ENCODE measurements around the gene LRRTM4. TPM values are rescaled to one million over a fixed set of nuclear protein-coding genes. Genes with fewer than 3 reads are reported as not detected.
"Not testable (repeated sequence)": the region's sequence is repeated elsewhere in the genome, so short reads cannot be mapped to it uniquely, and the experiment has no call there.

The LRRTM4 gene
- total RNA-seq, 1 experiment from 2014 or later = 2.6 TPM

DNA sequence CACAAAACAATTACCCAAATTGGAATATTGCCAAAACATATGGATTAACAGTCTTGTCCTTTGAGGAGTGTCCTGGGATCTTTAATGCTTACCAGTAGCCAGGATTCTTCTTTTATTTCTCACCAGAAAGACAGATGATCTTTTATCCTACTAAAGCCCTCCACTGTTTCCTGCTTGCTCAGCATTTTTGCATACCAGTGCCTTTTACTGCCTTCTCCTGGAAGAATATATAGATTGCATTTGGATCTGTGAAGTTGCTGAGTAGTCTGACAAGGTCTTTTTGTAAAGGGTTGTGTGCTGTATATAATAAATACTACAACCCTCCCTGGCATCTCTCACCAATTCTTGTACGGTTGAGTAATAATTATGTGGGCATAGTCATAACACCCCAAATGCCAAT is 652.2 kb downstream of the LRRTM4 start:
- in situ Hi-C loops (cut with HindIII; ENCODE audit: low pct_unique_long_range_greater_than_20kb, low sequenced_read_pairs) = no loop called here
- no peak for DNase-seq (ENCODE audit: low read depth)

DNA sequence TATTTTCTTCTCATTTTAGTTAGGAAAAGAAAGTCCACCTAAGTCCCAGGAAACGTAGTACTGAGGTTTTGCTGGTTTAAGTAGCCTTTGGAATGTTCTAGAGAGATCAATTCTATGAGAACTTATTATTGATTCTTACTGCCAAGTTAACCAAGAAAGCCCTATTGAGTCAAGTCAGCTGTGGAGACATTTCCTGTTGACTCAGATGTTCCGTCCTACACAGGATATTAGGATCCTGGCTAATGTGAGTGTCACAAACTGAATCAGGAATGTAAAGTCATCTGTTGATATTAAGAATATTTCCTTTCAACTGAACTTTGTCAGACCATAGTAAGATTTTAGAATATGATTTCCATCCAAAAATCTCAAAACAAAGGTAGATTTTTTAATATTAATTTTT is 654.3 kb downstream of the LRRTM4 start:
- DNase-seq (ENCODE audit: low read depth) = no peak
- in situ Hi-C loops (cut with HindIII; ENCODE audit: low pct_unique_long_range_greater_than_20kb, low sequenced_read_pairs) = no loop called here

GRCh38 chr2:76866464-76866863 is 655.7 kb downstream of the LRRTM4 start:
- DNase-seq (ENCODE audit: low read depth) = no peak
- in situ Hi-C loops (cut with HindIII; ENCODE audit: low pct_unique_long_range_greater_than_20kb, low sequenced_read_pairs) = no loop called here

GRCh38 chr2:76862901-76863300 is 659.3 kb downstream of the LRRTM4 start:
- no peak for DNase-seq (ENCODE audit: low read depth)
- in situ Hi-C loops (cut with HindIII; ENCODE audit: low pct_unique_long_range_greater_than_20kb, low sequenced_read_pairs) = no loop called here

GRCh38 chr2:76861708-76862107 is 660.5 kb downstream of the LRRTM4 start:
- DNase-seq (ENCODE audit: low read depth) = no peak

GRCh38 chr2:76851000-76851399 is 671.2 kb downstream of the LRRTM4 start:
- in situ Hi-C loops (cut with HindIII; ENCODE audit: low pct_unique_long_range_greater_than_20kb, low sequenced_read_pairs) = no loop called here
- no peak for DNase-seq (ENCODE audit: low read depth)

More at GRCh38 chr2:76861708-76862107, 660.5 kb downstream of the LRRTM4 start:
- in situ Hi-C loops (cut with HindIII; ENCODE audit: low pct_unique_long_range_greater_than_20kb, low sequenced_read_pairs) = no loop called here

DNA sequence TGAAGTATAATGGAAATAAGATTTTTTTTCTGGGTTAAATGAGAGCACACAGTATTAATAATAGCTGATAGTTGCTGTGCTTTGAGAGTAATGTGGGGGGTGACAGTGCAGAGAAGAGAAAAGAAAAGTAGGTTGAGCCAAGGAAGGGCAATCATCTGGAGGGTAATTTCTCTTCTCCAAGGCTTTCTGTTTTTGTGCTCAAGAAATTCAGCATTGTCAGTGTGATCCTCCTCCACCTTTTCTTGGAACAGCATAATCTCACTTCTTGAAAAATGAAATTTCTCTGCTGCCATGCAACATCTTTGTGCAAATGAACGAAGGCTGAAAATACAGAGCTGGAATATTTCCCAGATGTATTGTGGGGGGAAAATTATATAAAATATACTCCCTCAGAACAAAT is 673.1 kb downstream of the LRRTM4 start:
- no peak for DNase-seq (ENCODE audit: low read depth)
- in situ Hi-C loops (cut with HindIII; ENCODE audit: low pct_unique_long_range_greater_than_20kb, low sequenced_read_pairs) = no loop called here

DNA sequence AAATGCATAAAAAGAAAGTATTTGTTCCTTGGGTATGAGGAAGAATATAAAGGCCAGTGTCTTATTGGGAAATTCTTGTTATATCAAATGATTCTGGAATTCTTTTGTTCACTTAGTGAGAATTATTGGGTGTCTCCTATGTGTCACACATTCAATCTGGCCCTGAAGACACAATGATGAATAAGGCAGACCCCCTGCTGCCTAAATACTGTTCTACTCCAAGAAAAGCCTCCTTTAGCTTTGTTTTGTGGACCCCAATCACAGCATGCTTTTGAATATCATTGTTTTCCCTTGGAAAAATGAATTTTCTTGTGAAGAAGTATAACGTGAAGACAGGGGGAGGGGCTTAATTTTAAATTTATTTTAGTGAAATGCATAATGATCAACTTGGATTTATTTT is 682.4 kb downstream of the LRRTM4 start:
- in situ Hi-C loops (cut with HindIII; ENCODE audit: low pct_unique_long_range_greater_than_20kb, low sequenced_read_pairs) = no loop called here
- no peak for DNase-seq (ENCODE audit: low read depth)

DNA sequence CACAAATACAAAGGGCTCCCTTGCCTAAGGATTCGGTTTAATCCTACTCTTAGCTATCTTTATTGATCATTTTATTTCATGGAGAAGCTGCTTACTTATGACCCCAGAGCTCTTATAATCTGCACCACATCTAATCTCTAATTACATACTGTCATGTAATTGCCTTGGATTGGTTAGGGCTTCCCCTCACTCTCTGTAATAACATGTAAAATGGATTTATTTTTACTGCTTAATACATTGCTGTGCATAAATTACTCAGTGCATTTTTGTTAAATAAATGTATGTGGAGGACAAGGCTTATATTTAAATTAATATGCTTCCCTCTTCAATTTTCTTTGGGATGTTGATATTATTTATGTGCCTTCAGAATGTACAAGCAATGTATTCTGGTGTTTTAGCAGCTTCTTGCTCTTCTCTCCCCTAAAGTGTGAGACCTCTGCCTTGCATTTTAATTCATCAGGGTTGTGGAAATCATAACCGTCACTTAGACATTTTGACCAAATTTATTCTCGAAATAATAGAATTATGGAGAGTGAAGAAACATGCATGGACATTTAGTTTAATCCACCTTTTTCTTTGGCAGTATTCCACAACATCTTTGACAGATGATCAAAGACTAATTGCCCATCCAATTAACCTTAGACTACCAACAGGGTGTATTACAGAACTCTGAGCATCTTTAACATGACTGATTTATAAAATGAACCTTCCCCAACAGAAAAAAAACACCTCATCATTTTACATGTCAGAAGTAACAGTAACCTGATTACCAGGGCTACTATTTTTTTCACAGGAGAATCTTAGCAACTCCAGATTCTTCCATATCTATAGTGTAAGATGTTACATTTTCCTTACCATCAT is 692.6 kb downstream of the LRRTM4 start:
- in situ Hi-C loops (cut with HindIII; ENCODE audit: low pct_unique_long_range_greater_than_20kb, low sequenced_read_pairs) = no loop called here
- DNase-seq (ENCODE audit: low read depth) = no peak

GRCh38 chr2:76826691-76827090 is 695.5 kb downstream of the LRRTM4 start:
- in situ Hi-C loops (cut with HindIII; ENCODE audit: low pct_unique_long_range_greater_than_20kb, low sequenced_read_pairs) = no loop called here
- DNase-seq (ENCODE audit: low read depth) = no peak

- in situ Hi-C loops (cut with HindIII; ENCODE audit: low pct_unique_long_range_greater_than_20kb, low sequenced_read_pairs) = no loop called here
- DNase-seq (ENCODE audit: low read depth) = no peak
Measured at GRCh38 chr2:76825140-76825970, 696.8 kb downstream of the LRRTM4 start.

DNA sequence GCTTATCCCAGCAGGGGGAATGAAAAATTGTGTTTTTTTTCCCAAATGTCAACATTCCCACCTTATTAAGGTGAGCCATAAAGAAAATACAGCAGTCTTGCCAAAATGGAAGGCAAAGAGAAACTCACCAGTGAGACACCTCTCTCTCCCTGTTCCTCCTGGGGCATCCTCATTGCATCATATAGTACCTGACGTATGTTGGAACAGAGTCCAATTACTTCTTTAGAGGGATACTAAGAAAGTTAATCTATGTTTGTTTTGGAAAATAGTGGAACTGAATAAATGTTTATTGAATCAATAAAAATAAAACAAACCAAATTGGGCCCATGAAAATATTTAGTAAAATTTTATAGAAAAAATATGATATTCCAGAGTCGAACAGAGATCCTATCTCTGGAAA is 700.4 kb downstream of the LRRTM4 start:
- no peak for DNase-seq (ENCODE audit: low read depth)
- in situ Hi-C loops (cut with HindIII; ENCODE audit: low pct_unique_long_range_greater_than_20kb, low sequenced_read_pairs) = no loop called here

DNA sequence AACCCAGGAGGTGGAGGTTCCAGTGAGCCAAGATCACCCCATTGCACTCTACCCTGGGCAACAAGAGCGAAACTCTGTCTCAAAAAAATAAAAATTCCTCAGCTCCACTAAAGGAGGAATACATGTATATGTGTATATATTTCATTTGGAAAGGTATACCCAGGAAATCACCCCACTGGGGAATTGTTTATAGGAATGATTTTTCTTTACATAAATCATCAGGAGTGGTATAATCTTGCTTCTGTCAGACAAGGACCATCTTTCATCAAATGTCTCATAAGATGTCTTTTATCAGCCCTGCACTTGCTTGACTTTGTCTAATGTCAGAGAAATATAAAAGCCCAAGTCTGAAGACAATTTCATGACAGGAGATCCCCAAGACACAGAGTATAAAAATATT is 709.1 kb downstream of the LRRTM4 start:
- in situ Hi-C loops (cut with HindIII; ENCODE audit: low pct_unique_long_range_greater_than_20kb, low sequenced_read_pairs) = no loop called here

DNA sequence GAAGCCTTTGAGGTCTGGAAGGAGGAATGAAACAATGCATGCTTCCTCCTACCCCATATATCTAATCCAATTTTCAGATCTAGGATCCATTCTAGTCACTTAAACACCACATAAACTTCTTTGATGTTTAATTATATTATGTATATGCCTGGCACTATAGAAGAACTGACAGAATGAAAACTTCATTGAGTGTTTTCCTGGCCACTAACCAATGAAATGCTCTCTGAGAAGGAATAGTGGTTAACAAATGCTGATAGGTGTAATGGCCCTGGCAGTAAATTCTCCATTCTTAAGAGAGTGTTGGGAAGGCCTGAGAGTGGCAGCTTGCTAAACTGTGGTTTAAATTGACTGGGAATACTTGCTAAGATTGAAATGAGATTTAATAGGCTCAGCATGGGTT is 710.0 kb downstream of the LRRTM4 start:
- in situ Hi-C loops (cut with HindIII; ENCODE audit: low pct_unique_long_range_greater_than_20kb, low sequenced_read_pairs) = no loop called here
- DNase-seq (ENCODE audit: low read depth) = no peak

More for the DNA sequence above, 709.1 kb downstream of the LRRTM4 start:
- no peak for DNase-seq (ENCODE audit: low read depth)

GRCh38 chr2:76809136-76809535 is 713.0 kb downstream of the LRRTM4 start:
- DNase-seq (ENCODE audit: low read depth) = no peak
- in situ Hi-C loops (cut with HindIII; ENCODE audit: low pct_unique_long_range_greater_than_20kb, low sequenced_read_pairs) = no loop called here

DNA sequence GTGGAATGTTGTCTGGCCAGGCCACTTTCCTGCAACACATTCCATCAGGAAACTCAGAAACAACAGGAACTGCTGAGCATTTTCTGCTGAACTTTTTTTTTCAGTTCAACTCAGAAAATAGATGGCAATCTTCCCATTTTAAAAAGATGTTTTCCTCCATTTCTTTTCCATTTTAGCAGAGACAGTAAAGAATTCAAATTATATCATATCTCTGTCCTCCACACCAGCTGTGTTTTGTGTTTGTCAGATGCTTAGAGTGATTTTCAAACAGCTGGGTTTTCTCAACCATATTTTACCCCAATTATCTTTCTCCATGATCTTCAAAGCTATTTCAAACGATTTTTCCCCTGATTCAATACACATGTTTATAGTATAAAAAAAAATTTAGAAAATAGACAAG is 713.4 kb downstream of the LRRTM4 start:
- no peak for DNase-seq (ENCODE audit: low read depth)
- in situ Hi-C loops (cut with HindIII; ENCODE audit: low pct_unique_long_range_greater_than_20kb, low sequenced_read_pairs) = no loop called here

DNA sequence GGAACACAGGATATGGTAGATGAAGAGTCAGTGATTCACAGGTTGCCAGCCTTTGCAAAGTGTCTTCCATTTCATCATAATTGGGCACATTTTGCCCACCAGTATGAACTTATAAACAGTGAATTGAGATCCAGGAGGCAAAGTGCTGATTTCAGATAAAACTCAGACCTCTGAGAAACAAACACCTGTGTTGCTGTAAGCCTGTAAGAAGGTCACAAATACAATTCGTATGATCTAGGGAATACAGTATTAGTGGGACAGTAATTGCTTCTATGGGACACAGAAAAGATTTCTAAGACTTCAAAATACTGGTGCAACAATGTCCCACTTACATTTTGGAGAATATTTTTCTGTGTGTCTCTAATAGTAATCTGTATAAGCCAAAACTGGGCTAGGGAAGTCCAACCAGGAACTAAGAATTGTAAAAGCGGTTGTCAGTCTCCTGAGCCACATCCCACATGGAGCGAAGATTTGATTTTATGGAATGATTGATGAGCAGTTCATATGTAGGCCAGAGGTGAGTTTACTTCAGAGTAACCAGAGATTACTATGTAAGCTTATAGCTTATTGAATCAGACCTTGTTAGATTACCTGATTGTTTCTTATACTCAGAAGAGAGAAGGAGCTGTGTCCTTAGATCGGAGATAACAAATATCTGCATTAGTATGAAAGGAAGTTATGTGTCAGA is 728.4 kb downstream of the LRRTM4 start:
- in situ Hi-C loops (cut with HindIII; ENCODE audit: low pct_unique_long_range_greater_than_20kb, low sequenced_read_pairs) = no loop called here
- no peak for DNase-seq (ENCODE audit: low read depth)

DNA sequence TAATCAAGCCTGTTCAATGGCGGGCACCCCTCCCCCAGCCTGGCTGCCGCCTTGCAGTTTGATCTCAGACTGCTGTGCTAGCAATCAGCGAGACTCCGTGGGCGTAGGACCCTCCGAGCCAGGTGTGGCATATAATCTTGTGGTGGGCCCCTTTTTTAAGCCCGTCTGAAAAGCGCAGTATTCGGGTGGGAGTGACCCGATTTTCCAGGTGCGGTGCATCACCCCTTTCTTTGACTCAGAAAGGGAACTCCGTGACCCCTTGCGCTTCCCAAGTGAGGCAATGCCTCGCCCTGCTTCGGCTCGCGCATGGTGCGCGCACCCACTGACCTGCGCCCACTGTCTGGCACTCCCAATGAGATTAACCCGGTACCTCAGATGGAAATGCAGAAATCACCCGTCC is 740.9 kb downstream of the LRRTM4 start:
- DNase-seq (ENCODE audit: low read depth); in situ Hi-C loops (cut with HindIII; ENCODE audit: low pct_unique_long_range_greater_than_20kb, low sequenced_read_pairs): not testable (repeated sequence)

GRCh38 chr2:76763276-76763675 is 758.9 kb downstream of the LRRTM4 start:
- DNase-seq (ENCODE audit: low read depth) = no peak
- in situ Hi-C loops (cut with HindIII; ENCODE audit: low pct_unique_long_range_greater_than_20kb, low sequenced_read_pairs) = no loop called here
